Left ventricle myocardium superior (tissue), 1 donor: ENCODE results near the gene DNAJC10. TPM values are rescaled to one million over a fixed set of nuclear protein-coding genes. Genes with fewer than 3 reads are reported as not detected.
A peak's percentile ranks its signal among the peaks of the same experiment; 100 is the strongest.
"Not testable (repeated sequence)": the region's sequence is repeated elsewhere in the genome, so short reads cannot be mapped to it uniquely, and the experiment has no call there.

ENCODE experiments used
- ATAC-seq: fragments of 200-7000 bp; cut with Tn5 transposase; one replicate; pipeline ENCODE4 v1.9.1; 2020; ENCODE audit warnings: mild to moderate bottlenecking, moderate library complexity
- DNase-seq: peaks from one replicate; pipeline ENCODE4 v3.0.0-alpha.2; 2020
- intact Hi-C: fragments of 100-400 bp; cut with micrococcal nuclease; formaldehyde crosslinking; loops from one replicate; pipeline ENCODE4 v1.11.0; 2022
- total RNA-seq: library from RNA; stranded (reverse); fragmentation: NEBNext Ultra II Directional; extraction: Animal tissue kit (Norgen Biotek cat#: 25700); gene quantifications from one replicate; pipeline ENCODE4 v1.2.1, GENCODE V29; 2021
- donor health status: DM: no; HTN: yes; CAD: no; lungs with severe emphysema.

The DNAJC10 gene
- total RNA-seq, 1 donor from 2014 or later, result 46.6 TPM

- ATAC-seq (no peak), DNase-seq (no peak)
- intact Hi-C loops, result no loop called here
Measured at GRCh38 chr2:182718459-182718858, 2.4 kb downstream of the DNAJC10 start.

GRCh38 chr2:182719116-182719515, 3.1 kb downstream of the DNAJC10 start:
- intact Hi-C loops, ATAC-seq, DNase-seq: not testable (repeated sequence)

DNA sequence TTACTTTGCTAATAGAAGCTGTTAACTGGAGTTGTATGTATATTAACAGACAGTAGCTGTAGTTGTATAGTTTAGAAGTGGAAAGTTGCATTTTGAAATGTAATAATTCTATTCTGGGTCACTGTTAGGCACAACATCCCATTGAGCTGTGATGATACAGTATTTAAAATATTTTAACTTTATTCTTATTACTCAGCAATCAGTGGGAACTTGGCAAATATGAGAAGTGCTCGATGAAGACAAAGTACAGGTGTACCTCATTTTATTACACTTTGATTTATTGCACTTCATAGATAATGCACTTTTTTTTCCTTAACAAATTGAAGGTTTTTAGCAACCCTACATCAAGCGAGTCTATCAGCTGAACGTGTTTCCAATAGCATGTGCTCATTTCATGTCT, 8.6 kb downstream of the DNAJC10 start:
- no peak for ATAC-seq
- intact Hi-C loops, result no loop called here
- DNase-seq, result no peak

GRCh38 chr2:182726473-182726872, 10.4 kb downstream of the DNAJC10 start:
- DNase-seq (no peak), ATAC-seq (no peak)
- intact Hi-C loops, result no loop called here

- DNase-seq (no peak), ATAC-seq (no peak)
- intact Hi-C loops, result no loop called here
Measured at GRCh38 chr2:182728014-182728413, 12.0 kb downstream of the DNAJC10 start.

DNA sequence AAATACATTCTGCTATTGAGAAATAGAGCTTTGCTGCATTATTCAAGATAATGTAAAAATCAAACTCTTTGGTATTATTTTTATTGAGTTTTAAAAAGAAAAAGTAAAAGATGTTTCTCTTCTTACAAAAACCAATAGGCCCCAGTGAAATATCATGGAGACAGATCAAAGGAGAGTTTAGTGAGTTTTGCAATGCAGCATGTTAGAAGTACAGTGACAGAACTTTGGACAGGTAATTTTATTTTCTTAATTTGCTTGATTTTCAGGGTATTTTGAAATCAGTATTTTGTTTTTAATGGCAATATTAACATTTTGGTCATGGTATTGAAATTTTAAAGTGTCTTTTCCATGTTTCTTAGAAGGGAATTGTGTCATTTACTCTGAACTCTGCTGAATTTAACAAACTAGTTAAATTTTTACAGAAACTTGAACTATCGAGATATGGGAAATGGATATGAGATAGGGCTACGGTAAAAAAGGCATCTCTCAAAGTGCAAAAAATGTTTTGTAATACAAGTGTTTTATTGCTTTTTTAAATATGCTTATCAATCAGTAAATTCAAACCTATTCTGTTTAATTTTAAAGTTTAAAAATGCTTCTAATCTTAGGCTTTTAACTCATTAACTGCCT, 13.8 kb downstream of the DNAJC10 start:
- intact Hi-C loops, result no loop called here
- ATAC-seq, result no peak
- DNase-seq, result no peak

- ATAC-seq, result no peak
Measured at GRCh38 chr2:182730486-182730885, 14.4 kb downstream of the DNAJC10 start.

DNA sequence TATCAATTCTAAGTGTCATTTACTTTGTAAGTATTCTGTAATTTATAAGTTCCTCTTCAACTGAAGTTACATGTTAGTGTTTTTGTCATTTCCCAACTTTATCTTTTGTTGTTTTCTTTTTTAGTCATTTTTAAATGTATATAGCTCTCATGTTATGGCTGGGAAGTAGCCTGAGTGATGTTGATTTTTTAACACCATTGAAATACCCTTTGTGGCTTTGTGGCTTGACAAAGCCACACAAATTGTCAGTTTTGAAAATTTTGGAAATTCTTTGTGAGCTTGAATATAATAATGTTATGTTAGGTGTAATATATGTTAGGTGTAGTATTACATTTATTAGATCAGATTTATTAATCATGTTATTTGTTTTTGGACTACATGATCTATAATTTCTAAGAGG, 16.7 kb downstream of the DNAJC10 start:
- intact Hi-C loops, result no loop called here
- no peak for DNase-seq
- ATAC-seq, result no peak

More at GRCh38 chr2:182730486-182730885, 14.4 kb downstream of the DNAJC10 start:
- DNase-seq, result no peak
- intact Hi-C loops, result no loop called here

GRCh38 chr2:182733572-182733971, 17.5 kb downstream of the DNAJC10 start:
- intact Hi-C loops, result no loop called here
- DNase-seq, result no peak
- no peak for ATAC-seq

- ATAC-seq, intact Hi-C loops: not testable (repeated sequence)
Measured at GRCh38 chr2:182736856-182737255, 20.8 kb downstream of the DNAJC10 start.

DNA sequence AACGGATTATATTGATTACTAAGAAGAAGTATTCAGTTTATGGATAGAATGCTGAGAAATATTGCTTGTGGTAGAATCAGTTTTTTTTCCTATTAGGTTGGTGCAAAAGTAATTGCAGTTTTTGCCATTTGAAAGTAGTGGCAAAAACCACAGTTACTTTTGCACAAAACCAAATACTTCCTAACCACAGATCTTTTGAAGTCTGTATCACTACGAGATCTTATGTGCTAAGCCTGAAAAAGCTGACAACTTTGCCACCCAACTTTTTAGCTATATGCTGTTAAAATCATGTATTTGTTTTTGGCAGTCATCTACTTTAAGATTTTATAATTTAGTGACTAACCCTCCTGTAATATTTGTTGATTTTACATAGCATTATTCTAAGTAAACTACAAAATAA, 24.6 kb downstream of the DNAJC10 start:
- ATAC-seq (no peak), DNase-seq (no peak)
- intact Hi-C loops, result no loop called here

More at GRCh38 chr2:182736856-182737255, 20.8 kb downstream of the DNAJC10 start:
- DNase-seq, result not testable (repeated sequence)

- no peak for ATAC-seq
- intact Hi-C loops, result no loop called here
- DNase-seq, result no peak
Measured at GRCh38 chr2:182741620-182742019, 25.6 kb downstream of the DNAJC10 start.

DNA sequence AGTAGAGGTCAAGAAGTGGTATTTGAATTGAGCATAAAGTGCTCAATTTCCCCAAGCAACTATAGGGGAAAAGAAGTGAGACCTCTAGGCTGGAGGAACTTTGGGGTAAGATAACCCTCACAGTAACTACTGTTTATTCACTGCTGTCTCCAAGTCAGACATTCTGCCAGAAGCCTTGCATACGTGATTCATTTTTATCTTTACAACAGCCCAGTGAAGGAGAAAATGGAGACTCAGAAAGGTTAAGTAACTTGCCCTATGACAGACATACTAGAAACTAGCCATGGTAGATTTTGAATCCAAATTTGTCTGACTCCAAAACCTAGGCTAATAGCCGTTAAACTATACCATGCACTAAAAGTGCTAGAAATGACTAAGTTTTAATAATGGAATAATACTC, 28.4 kb downstream of the DNAJC10 start:
- ATAC-seq (no peak), DNase-seq (no peak)
- intact Hi-C loops, result no loop called here

DNA sequence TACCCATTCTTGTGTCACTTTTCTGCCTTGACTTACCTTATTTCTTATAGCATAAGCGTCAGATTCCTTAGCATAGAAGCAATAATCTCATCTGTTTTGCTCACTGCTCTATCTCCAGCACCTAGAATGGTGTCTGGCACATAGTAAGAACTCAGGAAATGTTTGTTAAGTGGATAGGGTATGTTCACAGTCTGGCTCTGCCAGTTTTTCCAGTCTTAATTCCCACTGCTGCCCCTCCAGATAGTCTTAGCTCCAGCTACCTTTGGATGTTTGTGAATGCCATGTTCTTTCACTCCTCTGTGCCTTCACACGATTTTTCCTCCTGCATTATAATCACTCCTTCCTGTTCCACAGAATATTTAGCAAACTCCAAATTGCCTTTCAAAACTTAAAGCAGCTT, 29.0 kb downstream of the DNAJC10 start:
- no peak for ATAC-seq
- DNase-seq, result no peak
- intact Hi-C loops, result no loop called here

DNA sequence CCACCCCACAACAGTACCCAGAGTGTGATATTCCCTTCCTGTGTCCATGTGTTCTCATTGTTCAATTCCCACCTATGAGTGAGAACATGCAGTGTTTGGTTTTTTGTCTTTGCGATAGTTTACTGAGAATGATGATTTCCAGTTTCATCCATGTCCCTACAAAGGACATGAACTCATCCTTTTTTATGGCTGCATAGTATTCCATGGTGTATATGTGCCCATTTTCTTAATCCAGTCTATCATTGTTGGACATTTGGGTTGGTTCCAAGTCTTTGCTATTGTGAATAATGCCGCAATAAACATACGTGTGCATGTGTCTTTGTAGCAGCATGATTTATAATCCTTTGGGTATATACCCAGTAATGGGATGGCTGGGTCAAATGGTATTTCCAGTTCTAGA, 29.8 kb downstream of the DNAJC10 start:
- DNase-seq, ATAC-seq, intact Hi-C loops: not testable (repeated sequence)

GRCh38 chr2:182754231-182754630, 38.2 kb downstream of the DNAJC10 start:
- intact Hi-C loops, result no loop called here
- DNase-seq (no peak), ATAC-seq (no peak)

- DNase-seq (no peak), ATAC-seq (no peak)
- intact Hi-C loops, result no loop called here
Measured at GRCh38 chr2:182758379-182758778, 42.3 kb downstream of the DNAJC10 start.

DNA sequence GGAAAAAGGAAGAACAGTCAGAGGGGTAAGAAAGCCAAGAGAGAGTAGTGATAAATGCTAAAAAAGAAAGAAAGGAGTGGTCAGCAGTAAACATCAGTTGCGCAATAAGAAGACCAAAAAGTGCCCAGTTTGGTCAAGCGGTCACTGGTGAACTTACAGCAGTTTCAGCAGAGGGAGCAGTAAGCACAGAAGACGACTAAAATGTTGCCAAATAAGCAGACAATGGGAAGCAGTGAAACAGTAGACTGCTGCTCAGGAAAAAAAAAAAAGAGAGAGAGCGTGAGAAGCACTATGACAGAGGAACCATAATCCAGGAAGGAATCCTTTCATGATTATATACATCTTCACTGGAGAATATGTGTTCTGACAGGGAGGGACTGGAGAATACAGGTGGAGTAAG, 45.8 kb downstream of the DNAJC10 start:
- DNase-seq, result no peak
- intact Hi-C loops, result loop anchor here (5.0 kb wide), 1 partner anchor 220 kb away; no protein-coding TSS in a partner anchor
- peak; percentile 74 for ATAC-seq

DNA sequence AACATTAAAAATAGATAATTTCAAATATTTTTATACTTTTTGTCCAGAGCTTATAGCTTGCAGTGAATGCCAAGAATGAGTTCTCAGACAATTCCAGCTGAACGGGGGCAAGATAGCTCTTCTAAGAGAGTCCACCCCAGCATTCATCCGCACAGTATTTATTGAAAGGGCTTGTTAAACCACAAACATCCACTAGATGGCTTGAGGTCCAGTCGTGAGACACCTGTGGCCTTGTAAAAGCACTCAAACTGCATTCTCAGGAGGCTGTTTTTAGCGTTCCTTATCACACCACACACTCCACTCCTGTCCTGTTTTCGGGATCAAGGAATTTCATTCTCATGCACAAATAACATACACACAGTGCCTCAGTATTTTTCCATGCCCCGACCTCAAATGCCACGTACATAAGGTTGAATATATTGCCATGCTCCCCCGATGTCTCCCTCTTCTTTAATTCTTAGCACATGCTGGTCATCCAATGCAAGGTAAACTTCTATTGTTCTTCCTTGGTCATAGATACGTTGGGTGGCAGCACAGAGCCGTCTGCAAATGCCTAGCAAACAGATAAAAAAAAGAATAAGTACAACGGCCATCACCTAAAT, 47.4 kb downstream of the DNAJC10 start:
- ATAC-seq (peak; percentile 69), DNase-seq (no peak)
- intact Hi-C loops, result loop anchor here (5.0 kb wide), 1 partner anchor 219 kb away; no protein-coding TSS in a partner anchor

DNA sequence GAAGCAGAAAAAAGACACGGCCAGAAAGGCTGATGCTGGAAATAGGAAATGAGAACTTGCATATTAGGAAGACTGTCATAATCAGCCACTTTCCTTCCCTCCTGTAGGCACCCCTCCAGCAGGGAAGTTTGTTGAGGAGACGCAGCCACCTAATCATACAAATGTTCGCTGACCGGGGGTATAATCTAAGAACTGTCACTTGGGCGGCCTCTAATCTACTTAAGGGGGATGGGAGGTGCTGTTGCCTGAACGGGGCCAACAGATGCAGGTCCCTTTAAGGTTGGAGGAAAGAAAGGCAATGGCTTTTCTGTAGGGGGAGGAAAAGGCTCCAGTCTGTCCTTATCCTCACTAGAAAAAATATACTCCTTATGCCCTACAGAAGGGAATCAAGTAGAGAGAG, 50.6 kb downstream of the DNAJC10 start:
- DNase-seq, result no peak
- peak; percentile 42 for ATAC-seq
- intact Hi-C loops, result no loop called here

GRCh38 chr2:182767578-182767977, 51.5 kb downstream of the DNAJC10 start:
- peak; percentile 49 for ATAC-seq
- DNase-seq, result no peak
- intact Hi-C loops, result no loop called here
